Endothelial cell of umbilical vein (primary cell): ENCODE measurements around the gene C17orf78. TPM values are rescaled to one million over a fixed set of nuclear protein-coding genes. Genes with fewer than 3 reads are reported as not detected.

ENCODE experiments used
- BruUV-seq: library from RNA; stranded (reverse); fragments of 400-500 nt; replicated peaks from 2 replicates; lab custom pipeline; 2021; lab: Mats Ljungman, UMichigan
- CTCF ChIA-PET: fragments of 300-600, 350-600 bp; sonication (Branson Sonifier 250); formaldehyde crosslinking; loops from one replicate; lab custom pipeline; 2021; ENCODE audit warnings: antibody characterized with exemption, inconsistent platforms; lab: Charles Lee
- POLR2A ChIA-PET: fragments of 300-600, 350-600 bp; sonication (Branson Sonifier 250); formaldehyde crosslinking; loops from one replicate; lab custom pipeline; 2021; ENCODE audit warnings: antibody characterized with exemption, inconsistent platforms; lab: Charles Lee
- DNase-seq: peaks from one replicate; pipeline ENCODE4 v3.0.0-alpha.2; 2011; ENCODE audit warnings: low read depth, low spot score
- FAIRE-seq: peaks from 2 replicates; lab custom pipeline; 2011; peaks lifted over from hg19 to GRCh38; lab: Jason Lieb, UNC
- H2AFZ ChIP-seq: 2 replicates; pipeline ENCODE4 v1.6.0; 2012; ENCODE audit warnings: low read depth, low read length, control low read depth, inconsistent platforms
- H3K27ac ChIP-seq: 2 replicates; pipeline ENCODE4 v1.5.1; 2011; ENCODE audit warnings: low read depth, mild to moderate bottlenecking, control low read depth, low read length, moderate library complexity; ENCODE audit not compliant: insufficient read depth
- H3K27me3 ChIP-seq, 2 experiments: 2 replicates each; pipeline versions ENCODE4 v1.6.0 to v1.6.1; 2011; ENCODE audit warnings: low read length in 2 of 2, mixed read lengths in 1 of 2; ENCODE audit not compliant: control insufficient read depth in 2 of 2, insufficient read depth in 2 of 2
- H3K36me3 ChIP-seq, 2 experiments: 2 replicates in 1 of 2; 3 replicates in 1 of 2; pipeline ENCODE4 v1.5.1; 2011; ENCODE audit warnings: low read length in 2 of 2, mild to moderate bottlenecking in 1 of 2, moderate library complexity in 1 of 2; ENCODE audit not compliant: control insufficient read depth in 2 of 2, insufficient read depth in 2 of 2; ENCODE audit errors: extremely low read depth in 1 of 2
- H3K4me1 ChIP-seq: 3 replicates; pipeline ENCODE4 v1.5.1; 2011; ENCODE audit warnings: mild to moderate bottlenecking, low read length; ENCODE audit not compliant: control insufficient read depth, insufficient read depth; ENCODE audit errors: extremely low read depth
- H3K4me2 ChIP-seq: 2 replicates; pipeline ENCODE4 v1.6.1; 2011; ENCODE audit warnings: low read length, control low read depth, mixed read lengths; ENCODE audit not compliant: insufficient read depth
- H3K4me3 ChIP-seq, 3 experiments: fragments of 200-600 bp in 1 of 3; sonication (generic), shearing (Covaris generic) in 1 of 3; replicated peaks in 1 of 3; 2 replicates each; pipeline ENCODE4 v1.5.1; 2011 to 2016; ENCODE audit warnings: control low read depth in 3 of 3, low read length in 3 of 3, mild to moderate bottlenecking in 2 of 3, inconsistent platforms in 1 of 3, low read depth in 1 of 3, moderate library complexity in 1 of 3; ENCODE audit not compliant: insufficient read depth in 1 of 3
- H3K79me2 ChIP-seq: 2 replicates; pipeline ENCODE4 v1.6.0; 2012; ENCODE audit warnings: low read length, inconsistent platforms; ENCODE audit not compliant: control insufficient read depth, insufficient read depth
- H3K9ac ChIP-seq: replicated peaks from 2 replicates; pipeline ENCODE3; 2011; ENCODE audit warnings: low read length, control low read depth; ENCODE audit not compliant: insufficient read depth; ENCODE audit errors: extremely low read depth
- H3K9me1 ChIP-seq: replicated peaks from 3 replicates; pipeline ENCODE4 v1.6.0; 2011; ENCODE audit warnings: mild to moderate bottlenecking, low read length; ENCODE audit not compliant: control insufficient read depth, insufficient read depth; ENCODE audit errors: extremely low read depth
- H3K9me3 ChIP-seq: replicated peaks from 2 replicates; pipeline ENCODE4 v1.5.1; 2012; ENCODE audit warnings: low read length, inconsistent platforms; ENCODE audit not compliant: control insufficient read depth, insufficient read depth
- H4K20me1 ChIP-seq: replicated peaks from 2 replicates; pipeline ENCODE3; 2011; ENCODE audit warnings: mild to moderate bottlenecking, low read length; ENCODE audit not compliant: control insufficient read depth, insufficient read depth; ENCODE audit errors: extremely low read depth
- EZH2 ChIP-seq: IDR thresholded peaks from 2 replicates; pipeline ENCODE4 v1.6.1; 2012; ENCODE audit warnings: borderline replicate concordance, low read depth, mild to moderate bottlenecking, moderate library complexity, low read length, inconsistent platforms; ENCODE audit not compliant: severe bottlenecking
- FOS ChIP-seq: IDR thresholded peaks from 2 replicates; pipeline ENCODE4 v1.6.1; 2011; ENCODE audit warnings: mild to moderate bottlenecking, low read length, moderate library complexity, borderline replicate concordance; ENCODE audit not compliant: insufficient read depth
- GATA2 ChIP-seq: IDR thresholded peaks from 2 replicates; pipeline ENCODE4 v1.7.0; 2011; ENCODE audit warnings: low read depth, mild to moderate bottlenecking, moderate library complexity, mixed read lengths, low read length; ENCODE audit not compliant: insufficient read length, insufficient read depth
- JUN ChIP-seq: IDR thresholded peaks from 2 replicates; pipeline ENCODE4 v1.6.1; 2011; ENCODE audit warnings: borderline replicate concordance, low read depth; ENCODE audit not compliant: insufficient read length, insufficient read depth
- MYC ChIP-seq: IDR thresholded peaks from one replicate; pipeline ENCODE4 v1.6.1; 2011; ENCODE audit warnings: mild to moderate bottlenecking, low read depth, low read length
- POLR2A ChIP-seq: IDR thresholded peaks from 2 replicates; pipeline ENCODE4 v1.6.1; 2012; ENCODE audit warnings: low read depth, mild to moderate bottlenecking, control low read depth, low read length
- POLR2AphosphoS5 ChIP-seq: IDR thresholded peaks from 2 replicates; pipeline ENCODE4 v1.6.1; 2012; ENCODE audit warnings: low read depth, mild to moderate bottlenecking, control low read depth, low read length, moderate library complexity; ENCODE audit not compliant: insufficient read depth
- dilution Hi-C: fragments of 300-500 bp; cut with MboI; formaldehyde crosslinking; loops from one replicate; pipeline ENCODE4 v1.15.0; 2019; ENCODE audit warnings: low sequenced_read_pairs; ENCODE audit not compliant: extremely low pct_ligation_motif_present
- intact Hi-C: fragments of 100-400 bp; cut with micrococcal nuclease; formaldehyde crosslinking; loops from one replicate; pipeline ENCODE4 v1.10.0; 2022
- polyA plus RNA-seq, 4 experiments: library from polyadenylated mRNA; depleted of rRNA in 3 of 4; stranded (reverse) in 3 of 4; unstranded in 1 of 4; fragments of >200 nt; gene quantifications; 2 replicates each; pipeline versions ENCODE4 v1.2.1 to v1.2.3, GENCODE V29; 2011 to 2012; ENCODE audit warnings: missing spikeins in 1 of 4
- total RNA-seq: library from RNA; stranded (reverse); gene quantifications from 2 replicates; pipeline ENCODE4 v1.2.3, GENCODE V29; 2021
- TF ChIP-seq, protein P1 (sequence below): IDR thresholded peaks from 2 replicates; pipeline ENCODE4 v1.6.1; 2011; ENCODE audit not compliant: insufficient read depth, insufficient read length
- TF ChIP-seq, protein P2 (sequence below), 2 donors: IDR thresholded peaks; 1 replicate in 1 of 2; 2 replicates in 1 of 2; pipeline ENCODE4 v1.5.1; 2011; ENCODE audit warnings: low read length in 2 of 2, mild to moderate bottlenecking in 2 of 2, moderate library complexity in 2 of 2, control low read depth in 1 of 2, inconsistent platforms in 1 of 2, low read depth in 1 of 2; ENCODE audit not compliant: insufficient read depth in 1 of 2; ENCODE audit errors: extremely low read depth in 1 of 2

Gene C17orf78
- total and polyA plus RNA-seq, 2 donors (not counting 3 experiments of a cell fraction or from before 2014, with no cell fraction given) = not detected

DNA sequence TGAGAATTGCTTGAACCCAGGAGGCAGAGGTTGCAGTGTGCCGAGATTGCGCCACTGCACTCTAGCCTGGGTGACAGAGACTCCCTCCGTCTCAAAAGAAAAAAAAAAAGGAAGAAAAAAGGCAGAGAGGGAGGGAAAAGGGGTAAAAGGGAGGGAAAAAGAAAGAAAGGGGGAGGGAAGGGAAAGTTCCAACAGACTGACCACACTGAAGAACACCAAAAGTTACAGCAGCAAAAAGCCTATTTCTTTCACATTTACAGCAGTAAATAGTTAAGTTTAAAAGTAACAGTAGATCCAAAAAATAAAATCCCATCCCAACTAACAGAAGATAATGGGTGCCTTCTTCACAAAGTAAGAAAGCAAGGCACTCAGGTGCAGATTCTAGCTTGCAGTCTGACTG is 36.9 kb upstream of the C17orf78 start:
- Histone ChIP-seq H4K20me1 (no peaks in the 10 kb centered on the region), H3K9ac (no peak overlapping the region), H3K27me3 (no peaks in the 10 kb centered on the region), H3K27ac (no peak overlapping the region), H3K9me1 (no peaks in the 10 kb centered on the region), H3K4me1 (no peaks in the 10 kb centered on the region), H3K9me3 (no peaks in the 10 kb centered on the region), H3K36me3 (no peaks in the 10 kb centered on the region), H3K4me3 (no peak overlapping the region), H3K79me2 (peaks cover 77% of the 10 kb centered on the region), H3K4me2 (no peak overlapping the region), H2AFZ (no peak overlapping the region)
- FAIRE-seq = no peak
- ChIA-PET POLR2A (no interaction called here), CTCF (interaction anchor here (2.8 kb wide), 1 partner anchor 35 kb away, joined by 12 read pairs; no protein-coding TSS in a partner anchor)
- intact Hi-C loops = no loop called here
- DNase-seq = no peak
- BruUV-seq = no TSS peak
- dilution Hi-C loops = no loop called here
- TF ChIP-seq MYC (no peak), JUN (no peak), GATA2 (no peak), FOS (no peak), EZH2 (no peak), POLR2AphosphoS5 (no peak), POLR2A (no peak)
- TF ChIP-seq, protein P1, sequence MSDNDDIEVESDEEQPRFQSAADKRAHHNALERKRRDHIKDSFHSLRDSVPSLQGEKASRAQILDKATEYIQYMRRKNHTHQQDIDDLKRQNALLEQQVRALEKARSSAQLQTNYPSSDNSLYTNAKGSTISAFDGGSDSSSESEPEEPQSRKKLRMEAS = no peak
- TF ChIP-seq, protein P2, sequence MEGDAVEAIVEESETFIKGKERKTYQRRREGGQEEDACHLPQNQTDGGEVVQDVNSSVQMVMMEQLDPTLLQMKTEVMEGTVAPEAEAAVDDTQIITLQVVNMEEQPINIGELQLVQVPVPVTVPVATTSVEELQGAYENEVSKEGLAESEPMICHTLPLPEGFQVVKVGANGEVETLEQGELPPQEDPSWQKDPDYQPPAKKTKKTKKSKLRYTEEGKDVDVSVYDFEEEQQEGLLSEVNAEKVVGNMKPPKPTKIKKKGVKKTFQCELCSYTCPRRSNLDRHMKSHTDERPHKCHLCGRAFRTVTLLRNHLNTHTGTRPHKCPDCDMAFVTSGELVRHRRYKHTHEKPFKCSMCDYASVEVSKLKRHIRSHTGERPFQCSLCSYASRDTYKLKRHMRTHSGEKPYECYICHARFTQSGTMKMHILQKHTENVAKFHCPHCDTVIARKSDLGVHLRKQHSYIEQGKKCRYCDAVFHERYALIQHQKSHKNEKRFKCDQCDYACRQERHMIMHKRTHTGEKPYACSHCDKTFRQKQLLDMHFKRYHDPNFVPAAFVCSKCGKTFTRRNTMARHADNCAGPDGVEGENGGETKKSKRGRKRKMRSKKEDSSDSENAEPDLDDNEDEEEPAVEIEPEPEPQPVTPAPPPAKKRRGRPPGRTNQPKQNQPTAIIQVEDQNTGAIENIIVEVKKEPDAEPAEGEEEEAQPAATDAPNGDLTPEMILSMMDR (IDR thresholded peaks at IDR 0.05; ENCODE audit: extremely low read depth in 1 of 2, insufficient read depth in 1 of 2, low read depth in 1 of 2, low read length in 2 of 2) = no peak
